SJCRH30 (cell line): ENCODE results near the gene CDC6. TPM values are rescaled to one million over a fixed set of nuclear protein-coding genes. Genes with fewer than 3 reads are reported as not detected.

ENCODE experiments used
- DNase-seq, 2 experiments: peaks; one replicate each; pipeline ENCODE4 v3.0.0-alpha.2; 2015 to 2020
- H3K27ac ChIP-seq: fragments of 250-450 bp; sonication (Bioruptor Pico); 2 replicates; pipeline ENCODE4 v1.5.1; 2020; ENCODE audit warnings: mild to moderate bottlenecking, moderate library complexity
- H3K27me3 ChIP-seq: fragments of 250-450 bp; sonication (Bioruptor Pico); 2 replicates; pipeline ENCODE4 v1.5.1; 2020; ENCODE audit warnings: mild to moderate bottlenecking, moderate library complexity
- H3K36me3 ChIP-seq: fragments of 250-450 bp; sonication (Bioruptor Pico); 2 replicates; pipeline ENCODE4 v1.5.1; 2020; ENCODE audit warnings: mild to moderate bottlenecking, moderate library complexity
- H3K4me1 ChIP-seq: fragments of 250-450 bp; sonication (Bioruptor Pico); 2 replicates; pipeline ENCODE4 v1.5.1; 2020; ENCODE audit warnings: mild to moderate bottlenecking, moderate library complexity
- H3K4me3 ChIP-seq: fragments of 250-450 bp; sonication (Bioruptor Pico); 2 replicates; pipeline ENCODE4 v1.5.1; 2020; ENCODE audit warnings: mild to moderate bottlenecking, moderate library complexity
- H3K9me3 ChIP-seq: fragments of 250-450 bp; sonication (Bioruptor Pico); replicated peaks from 2 replicates; pipeline ENCODE4 v1.5.1; 2020; ENCODE audit warnings: mild to moderate bottlenecking, moderate library complexity
- total RNA-seq: library from RNA; depleted of rRNA; stranded (reverse); fragments of >200 nt; shearing (Covaris generic); gene quantifications from 2 replicates; pipeline ENCODE4 v1.2.3, GENCODE V29; 2014

CDC6 gene
- total RNA-seq, 1 experiment from 2014 or later, result 97.0 TPM

- Histone ChIP-seq H3K4me3 (no peak overlapping the region), H3K27me3 (no peaks in the 10 kb centered on the region), H3K36me3 (peaks cover 11% of the 10 kb centered on the region), H3K27ac (no peak overlapping the region), H3K9me3 (no peaks in the 10 kb centered on the region), H3K4me1 (no peaks in the 10 kb centered on the region)
- DNase-seq, result no peak
Observed at GRCh38 chr17:40268141-40268712, 19.5 kb upstream of the CDC6 start.

- peaks cover 24% of the 10 kb centered on the region for H3K36me3 ChIP-seq
- DNase-seq, result no peak
- no peaks in the 10 kb centered on the region for H3K9me3 ChIP-seq
- H3K4me3 ChIP-seq, result no peak overlapping the region
- H3K27ac ChIP-seq, result no peak overlapping the region
- H3K27me3 ChIP-seq, result no peaks in the 10 kb centered on the region
- H3K4me1 ChIP-seq, result peaks cover 7% of the 10 kb centered on the region
Observed at GRCh38 chr17:40278414-40278813, 9.3 kb upstream of the CDC6 start.

- Histone ChIP-seq H3K36me3 (peaks cover 20% of the 10 kb centered on the region), H3K27me3 (no peaks in the 10 kb centered on the region), H3K27ac (no peak overlapping the region), H3K4me1 (peaks cover 16% of the 10 kb centered on the region), H3K9me3 (no peaks in the 10 kb centered on the region), H3K4me3 (no peak overlapping the region)
- DNase-seq, result no peak
Observed at GRCh38 chr17:40279402-40279801, 8.3 kb upstream of the CDC6 start.

- DNase-seq, result no peak
- H3K27ac ChIP-seq, result no peak overlapping the region
- peaks cover 10% of the 10 kb centered on the region for H3K36me3 ChIP-seq
- H3K9me3 ChIP-seq, result no peaks in the 10 kb centered on the region
- H3K4me3 ChIP-seq, result no peak overlapping the region
- peaks cover 24% of the 10 kb centered on the region for H3K4me1 ChIP-seq
- H3K27me3 ChIP-seq, result no peaks in the 10 kb centered on the region
Observed at GRCh38 chr17:40281663-40282062, 6.0 kb upstream of the CDC6 start.

GRCh38 chr17:40283662-40284061 lies 4.0 kb upstream of the CDC6 start:
- Histone ChIP-seq H3K4me1 (peaks cover 26% of the 10 kb centered on the region), H3K36me3 (peaks cover 3% of the 10 kb centered on the region), H3K27me3 (no peaks in the 10 kb centered on the region), H3K9me3 (no peaks in the 10 kb centered on the region), H3K27ac (peak overlapping the region; percentile 80), H3K4me3 (no peak overlapping the region)
- peak in 1 of 2 experiments; percentile 42 for DNase-seq

GRCh38 chr17:40284085-40284713 lies 3.5 kb upstream of the CDC6 start:
- Histone ChIP-seq H3K4me3 (no peak overlapping the region), H3K27me3 (no peaks in the 10 kb centered on the region), H3K36me3 (peaks cover 3% of the 10 kb centered on the region), H3K27ac (peak overlapping the region; percentile 80), H3K4me1 (peaks cover 26% of the 10 kb centered on the region), H3K9me3 (no peaks in the 10 kb centered on the region)
- peak; percentile 58 to 65 for DNase-seq

GRCh38 chr17:40286473-40286872 lies 1.2 kb upstream of the CDC6 start:
- H3K4me1 ChIP-seq, result peaks cover 23% of the 10 kb centered on the region
- H3K27me3 ChIP-seq, result no peaks in the 10 kb centered on the region
- DNase-seq, result no peak
- no peaks in the 10 kb centered on the region for H3K9me3 ChIP-seq
- H3K36me3 ChIP-seq, result peaks cover 19% of the 10 kb centered on the region
- no peak overlapping the region for H3K4me3 ChIP-seq
- no peak overlapping the region for H3K27ac ChIP-seq

GRCh38 chr17:40287159-40287493 lies 553 bp upstream of the CDC6 start:
- no peak for DNase-seq
- H3K4me3 ChIP-seq, result peak overlapping the region; percentile 29

GRCh38 chr17:40290629-40291280 lies 3.1 kb downstream of the CDC6 start:
- H3K9me3 ChIP-seq, result no peaks in the 10 kb centered on the region
- DNase-seq, result peak; percentile 49 to 63
- no peak overlapping the region for H3K27ac ChIP-seq
- 0 out of 2 replicates have a peak, but pooled peaks cover 2% of the 10 kb centered on the region for H3K4me1 ChIP-seq
- no peak overlapping the region for H3K4me3 ChIP-seq
- H3K27me3 ChIP-seq, result no peaks in the 10 kb centered on the region
- peaks cover 56% of the 10 kb centered on the region for H3K36me3 ChIP-seq

More at GRCh38 chr17:40287159-40287493, 553 bp upstream of the CDC6 start:
- Histone ChIP-seq H3K27me3 (no peaks in the 10 kb centered on the region), H3K9me3 (no peaks in the 10 kb centered on the region), H3K4me1 (peaks cover 21% of the 10 kb centered on the region), H3K36me3 (peaks cover 25% of the 10 kb centered on the region), H3K27ac (no peak overlapping the region)

GRCh38 chr17:40291281-40291664 lies 3.6 kb downstream of the CDC6 start:
- 0 out of 2 replicates have a peak, but pooled peaks cover 2% of the 10 kb centered on the region for H3K4me1 ChIP-seq
- no peak overlapping the region for H3K4me3 ChIP-seq
- no peaks in the 10 kb centered on the region for H3K9me3 ChIP-seq
- no peaks in the 10 kb centered on the region for H3K27me3 ChIP-seq
- DNase-seq, result no peak
- H3K27ac ChIP-seq, result no peak overlapping the region
- H3K36me3 ChIP-seq, result peaks cover 61% of the 10 kb centered on the region

GRCh38 chr17:40293363-40293762 lies 5.7 kb downstream of the CDC6 start:
- Histone ChIP-seq H3K36me3 (peaks cover 79% of the 10 kb centered on the region), H3K27me3 (no peaks in the 10 kb centered on the region), H3K9me3 (no peaks in the 10 kb centered on the region), H3K27ac (no peak overlapping the region), H3K4me1 (no peaks in the 10 kb centered on the region), H3K4me3 (no peak overlapping the region)
- DNase-seq, result no peak

GRCh38 chr17:40295488-40296436 lies 8.1 kb downstream of the CDC6 start:
- peaks cover 84% of the 10 kb centered on the region for H3K36me3 ChIP-seq
- no peak for DNase-seq
- no peaks in the 10 kb centered on the region for H3K9me3 ChIP-seq
- H3K27me3 ChIP-seq, result no peaks in the 10 kb centered on the region
- H3K4me1 ChIP-seq, result no peaks in the 10 kb centered on the region
- no peak overlapping the region for H3K4me3 ChIP-seq
- no peak overlapping the region for H3K27ac ChIP-seq

GRCh38 chr17:40297511-40297910 lies 9.8 kb downstream of the CDC6 start:
- peaks cover 2% of the 10 kb centered on the region for H3K4me1 ChIP-seq
- no peak for DNase-seq
- H3K27ac ChIP-seq, result no peak overlapping the region
- no peaks in the 10 kb centered on the region for H3K9me3 ChIP-seq
- peaks cover 83% of the 10 kb centered on the region for H3K36me3 ChIP-seq
- H3K4me3 ChIP-seq, result no peak overlapping the region
- no peaks in the 10 kb centered on the region for H3K27me3 ChIP-seq

GRCh38 chr17:40298726-40299125 lies 11.0 kb downstream of the CDC6 start:
- no peak overlapping the region for H3K27ac ChIP-seq
- peaks cover 78% of the 10 kb centered on the region for H3K36me3 ChIP-seq

More at GRCh38 chr17:40298726-40299125, 11.0 kb downstream of the CDC6 start:
- no peak for DNase-seq
- no peak overlapping the region for H3K4me3 ChIP-seq
- no peaks in the 10 kb centered on the region for H3K27me3 ChIP-seq
- H3K4me1 ChIP-seq, result peaks cover 14% of the 10 kb centered on the region
- no peaks in the 10 kb centered on the region for H3K9me3 ChIP-seq
